NB4 (cell line): ENCODE results near the gene TMEM59L.
"Not testable (repeated sequence)": the region's sequence is repeated elsewhere in the genome, so short reads cannot be mapped to it uniquely, and the experiment has no call there.

Experiments
- DNase-seq: peaks from one replicate; pipeline ENCODE4 v3.0.0; 2010; ENCODE audit warnings: low read depth
- H3K4me3 ChIP-seq: one replicate; pipeline ENCODE4 v1.5.1; 2011; ENCODE audit warnings: mild to moderate bottlenecking, low read depth, low read length, moderate library complexity
- MYC ChIP-seq: IDR thresholded peaks from 2 replicates; pipeline ENCODE4 v1.6.1; 2011; ENCODE audit warnings: low read depth, low read length
- POLR2A ChIP-seq: IDR thresholded peaks from 2 replicates; pipeline ENCODE4 v1.6.1; 2011; ENCODE audit warnings: mild to moderate bottlenecking; ENCODE audit not compliant: insufficient read length; ENCODE audit errors: extremely low read depth
- TF ChIP-seq, protein P1 (sequence below): IDR thresholded peaks from 2 replicates; pipeline ENCODE4 v1.6.1; 2011; ENCODE audit warnings: low read depth, low read length
- TF ChIP-seq, protein P2 (sequence below): IDR thresholded peaks from one replicate; pipeline ENCODE4 v1.5.1; 2012; ENCODE audit warnings: low read depth, low read length

TMEM59L gene

DNA sequence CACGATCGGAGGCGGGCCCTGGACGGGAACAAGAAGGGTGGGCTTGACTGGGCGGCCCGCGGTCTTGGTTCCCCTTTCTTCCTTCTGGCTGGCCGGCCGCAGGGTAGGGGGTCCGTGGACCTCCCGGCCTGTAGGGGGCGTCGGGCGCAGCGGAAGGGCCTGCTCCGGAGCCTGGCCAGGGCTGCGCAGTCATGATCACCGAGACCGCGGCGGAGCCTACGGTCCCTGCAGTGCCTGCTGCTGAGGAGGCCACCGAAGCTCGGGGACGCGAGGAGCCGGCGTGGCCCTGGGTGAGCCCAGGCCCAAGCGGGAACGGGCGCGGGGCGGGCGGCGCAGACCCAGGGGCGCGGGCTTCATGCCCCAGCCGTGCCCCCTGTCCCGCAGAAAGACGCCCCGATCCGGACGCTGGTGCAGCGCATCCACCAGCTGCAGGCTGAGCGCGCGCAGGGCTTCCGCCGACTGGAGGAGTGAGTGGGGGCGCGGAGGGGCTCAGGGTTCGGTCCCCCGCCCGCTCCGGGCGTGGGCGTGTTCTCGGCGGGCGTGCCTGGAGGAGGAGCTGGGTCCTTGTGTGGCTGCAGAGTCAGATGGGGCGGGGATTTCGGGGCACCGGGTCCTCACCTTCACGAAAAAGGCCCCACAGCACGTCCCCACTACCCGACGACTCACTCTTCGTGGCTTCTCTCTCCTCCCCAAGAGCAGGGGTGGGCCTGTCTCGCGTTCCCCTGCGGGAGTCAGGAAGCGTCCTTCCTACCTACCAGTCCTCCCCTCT lies 23.9 kb upstream of the TMEM59L start, which contains the start of gene REX1BD:
REX1BD (plus strand) TSS at position 188 of the 769 bp plus-strand sequence; CDS start at position 192, 4 bp downstream.
- DNase-seq: peak; percentile 94
- peak within 1 kb of the TSS; percentile 73 for H3K4me3 ChIP-seq
- peak; percentile 74 for TF ChIP-seq POLR2A
- TF ChIP-seq, protein P1, sequence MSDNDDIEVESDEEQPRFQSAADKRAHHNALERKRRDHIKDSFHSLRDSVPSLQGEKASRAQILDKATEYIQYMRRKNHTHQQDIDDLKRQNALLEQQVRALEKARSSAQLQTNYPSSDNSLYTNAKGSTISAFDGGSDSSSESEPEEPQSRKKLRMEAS: peak; percentile 39; the same call in 1 of the 2 replicates
- TF ChIP-seq MYC: peak; percentile 61
- TF ChIP-seq, protein P2, sequence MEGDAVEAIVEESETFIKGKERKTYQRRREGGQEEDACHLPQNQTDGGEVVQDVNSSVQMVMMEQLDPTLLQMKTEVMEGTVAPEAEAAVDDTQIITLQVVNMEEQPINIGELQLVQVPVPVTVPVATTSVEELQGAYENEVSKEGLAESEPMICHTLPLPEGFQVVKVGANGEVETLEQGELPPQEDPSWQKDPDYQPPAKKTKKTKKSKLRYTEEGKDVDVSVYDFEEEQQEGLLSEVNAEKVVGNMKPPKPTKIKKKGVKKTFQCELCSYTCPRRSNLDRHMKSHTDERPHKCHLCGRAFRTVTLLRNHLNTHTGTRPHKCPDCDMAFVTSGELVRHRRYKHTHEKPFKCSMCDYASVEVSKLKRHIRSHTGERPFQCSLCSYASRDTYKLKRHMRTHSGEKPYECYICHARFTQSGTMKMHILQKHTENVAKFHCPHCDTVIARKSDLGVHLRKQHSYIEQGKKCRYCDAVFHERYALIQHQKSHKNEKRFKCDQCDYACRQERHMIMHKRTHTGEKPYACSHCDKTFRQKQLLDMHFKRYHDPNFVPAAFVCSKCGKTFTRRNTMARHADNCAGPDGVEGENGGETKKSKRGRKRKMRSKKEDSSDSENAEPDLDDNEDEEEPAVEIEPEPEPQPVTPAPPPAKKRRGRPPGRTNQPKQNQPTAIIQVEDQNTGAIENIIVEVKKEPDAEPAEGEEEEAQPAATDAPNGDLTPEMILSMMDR: peak; percentile 62

DNA sequence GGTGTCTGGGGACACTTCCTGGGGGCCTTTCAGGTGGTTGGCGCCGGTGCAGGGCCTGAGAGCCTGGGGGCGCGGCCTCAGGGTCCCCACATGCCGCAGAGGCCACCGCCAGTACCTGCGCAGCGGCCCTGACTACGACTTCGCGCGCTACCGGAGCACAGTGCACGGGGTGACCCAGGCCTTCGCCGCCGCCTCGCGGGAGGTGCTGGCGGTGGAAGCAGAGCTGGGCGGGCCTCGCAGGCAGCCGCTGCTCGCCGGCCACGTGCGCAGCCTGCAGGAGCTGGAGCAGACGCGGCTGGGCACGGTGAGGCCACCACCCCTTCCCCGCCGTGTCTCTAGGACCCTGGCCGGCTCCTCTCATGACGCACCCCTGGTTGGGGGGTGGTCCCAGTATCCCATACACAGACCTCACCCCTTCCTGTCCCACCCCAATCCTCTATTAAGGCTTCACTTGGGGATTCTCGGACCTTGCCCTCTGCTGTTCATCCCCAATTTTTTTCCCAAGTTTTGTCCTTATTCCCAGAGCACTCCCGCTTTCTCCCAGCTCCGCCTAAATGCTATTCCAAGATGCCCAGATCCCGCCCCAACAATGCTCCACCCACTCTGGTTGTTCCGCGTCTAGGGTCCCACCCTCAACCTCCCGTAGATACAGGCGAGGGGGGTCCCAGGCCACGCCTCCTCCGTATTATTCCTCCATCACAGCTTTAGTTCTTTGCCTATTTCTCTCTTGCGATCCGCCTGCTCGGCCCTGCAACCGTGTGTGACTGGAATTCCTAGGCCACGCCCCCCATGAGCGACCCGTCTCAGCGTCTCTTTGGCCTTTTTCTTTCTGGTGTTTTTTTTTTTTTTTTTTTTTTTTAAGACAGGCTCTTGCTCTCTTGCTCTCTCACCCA lies 23.0 kb upstream of the TMEM59L start:
- peak overlapping the region; percentile 73 for H3K4me3 ChIP-seq
- TF ChIP-seq, protein P2: no peak
- no peak for TF ChIP-seq POLR2A
- TF ChIP-seq, protein P1: peak; percentile 98
- peak; percentile 95 for TF ChIP-seq MYC
- peak; percentile 85 for DNase-seq

DNA sequence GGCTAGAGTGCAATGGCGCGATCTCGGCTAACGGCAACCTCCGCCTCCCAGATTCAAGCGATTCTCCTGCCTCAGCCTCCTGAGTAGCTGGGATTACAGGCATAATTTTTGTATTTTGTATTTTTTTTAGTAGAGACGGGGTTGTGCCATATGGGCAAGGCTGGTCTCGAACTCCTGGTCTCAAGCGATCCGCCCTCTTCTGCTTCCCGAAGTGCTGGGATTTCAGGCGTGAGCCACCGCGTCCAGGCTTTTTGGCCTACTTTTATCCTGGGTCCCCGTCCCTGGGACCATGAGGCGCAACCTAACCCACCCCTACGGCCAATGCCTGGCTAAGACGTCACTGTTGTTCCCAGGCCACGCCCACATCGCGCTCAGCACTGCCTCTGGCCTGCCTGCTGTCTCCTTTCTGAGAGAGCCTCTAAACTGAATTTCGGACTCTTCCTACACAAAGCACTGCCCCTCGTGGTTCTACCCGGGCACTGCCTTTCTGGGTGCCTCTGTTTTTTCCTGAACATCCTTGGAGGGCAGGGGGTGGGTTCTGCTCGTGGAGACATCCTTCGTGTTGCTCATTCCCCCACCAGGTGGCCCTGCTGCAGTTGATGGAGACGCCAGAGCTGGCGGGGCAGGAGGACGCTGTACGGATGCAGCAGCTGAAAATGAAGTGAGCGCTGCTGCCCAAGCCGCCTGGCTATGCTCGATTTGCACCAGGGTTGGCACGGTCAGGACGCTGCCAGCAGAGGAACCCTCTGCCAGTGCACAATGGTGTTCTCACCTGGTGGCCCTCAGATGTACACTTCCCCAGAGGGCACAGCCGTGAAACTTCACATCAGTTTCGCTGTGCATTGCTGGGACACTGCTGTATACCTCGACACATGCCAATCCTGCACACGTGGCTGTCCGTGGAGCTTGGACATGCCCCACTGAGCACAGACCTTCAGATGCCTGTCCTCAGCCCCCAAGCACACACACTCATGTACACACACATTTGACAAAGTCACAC lies 22.1 kb upstream of the TMEM59L start:
- H3K4me3 ChIP-seq: no peak overlapping the region
- TF ChIP-seq MYC (no peak), POLR2A (no peak)
- TF ChIP-seq, protein P1: no peak
- TF ChIP-seq, protein P2: no peak
- no peak for DNase-seq

DNA sequence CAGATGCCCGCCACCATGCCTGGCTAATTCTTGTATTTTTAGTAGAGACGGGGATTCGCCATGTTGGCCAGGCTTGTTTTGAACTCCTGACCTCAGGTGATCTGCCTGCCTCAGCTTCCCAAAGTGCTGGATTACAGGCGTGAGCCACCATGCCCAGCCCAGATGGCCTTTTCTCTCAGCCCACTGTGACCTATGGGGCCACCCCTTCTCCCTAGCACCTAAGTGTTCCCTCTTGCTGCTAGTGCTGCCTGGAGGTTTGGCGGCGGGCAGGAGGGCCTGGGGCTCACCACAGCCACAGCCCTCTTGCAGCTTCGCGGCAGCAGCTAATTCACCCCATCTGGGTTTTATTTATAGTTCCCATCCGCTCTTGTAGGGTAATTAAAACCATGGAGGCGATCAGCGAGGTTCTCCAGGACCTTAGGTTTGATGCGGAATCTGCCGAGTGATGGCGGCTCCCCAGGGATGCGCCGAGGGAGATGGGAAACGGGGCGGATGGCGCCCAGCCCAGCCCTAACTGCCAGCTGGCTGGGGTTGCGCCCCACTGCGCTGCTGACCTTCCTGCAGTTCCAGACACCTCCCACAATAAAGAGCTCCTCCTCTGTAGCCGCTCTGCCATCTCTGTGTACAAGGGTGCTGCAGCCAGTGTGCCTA lies 20.8 kb upstream of the TMEM59L start:
- no peak overlapping the region for H3K4me3 ChIP-seq
- no peak for TF ChIP-seq MYC
- TF ChIP-seq, protein P1: no peak
- TF ChIP-seq, protein P2: no peak
- no peak for TF ChIP-seq POLR2A
- DNase-seq: no peak

DNA sequence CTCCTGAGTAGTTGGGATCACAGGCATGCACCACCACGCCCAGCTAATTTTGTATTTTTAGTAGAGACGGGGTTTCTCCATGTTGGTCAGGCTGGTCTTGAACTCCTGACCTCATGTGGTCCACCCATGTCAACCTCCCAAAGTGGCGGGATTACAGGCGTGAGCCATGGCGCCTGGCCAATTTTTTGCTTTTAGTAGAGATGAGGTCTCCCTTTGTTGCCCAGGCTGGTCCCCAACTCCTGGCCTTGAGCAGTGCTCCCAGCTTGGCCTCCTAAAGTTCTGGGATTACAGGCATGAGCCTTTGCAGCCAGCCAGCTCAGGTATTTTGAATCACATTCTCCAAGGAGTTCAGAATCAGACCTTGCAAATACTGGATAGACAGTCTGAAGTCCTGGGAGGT lies 19.9 kb upstream of the TMEM59L start:
- DNase-seq, H3K4me3 ChIP-seq: not testable (repeated sequence)
